KMS-11 (cell line): ENCODE measurements around the gene ZNF556.
"Not testable (repeated sequence)": the region's sequence is repeated elsewhere in the genome, so short reads cannot be mapped to it uniquely, and the experiment has no call there.

Experiments used
- H2AFZ ChIP-seq: fragments of 200-600 bp; sonication (generic); 2 replicates; pipeline ENCODE4 v1.6.1; 2016; ENCODE audit warnings: antibody characterized with exemption, mixed run types, low read depth
- H3K27ac ChIP-seq: fragments of 200-600 bp; sonication (generic); 2 replicates; pipeline ENCODE4 v1.6.1; 2016; ENCODE audit warnings: mild to moderate bottlenecking, mixed run types
- H3K27me3 ChIP-seq: fragments of 200-600 bp; sonication (generic); 2 replicates; pipeline ENCODE4 v1.6.1; 2017; ENCODE audit warnings: mild to moderate bottlenecking, low read depth, mixed run types, moderate library complexity; ENCODE audit not compliant: insufficient read depth
- H3K36me3 ChIP-seq: fragments of 200-600 bp; sonication (generic); 2 replicates; pipeline ENCODE4 v1.6.1; 2017; ENCODE audit warnings: mild to moderate bottlenecking, mixed run types; ENCODE audit not compliant: insufficient read depth
- H3K4me1 ChIP-seq: fragments of 200-600 bp; sonication (generic); 2 replicates; pipeline ENCODE4 v1.6.1; 2016; ENCODE audit warnings: mild to moderate bottlenecking, low read depth, mixed run types; ENCODE audit not compliant: poor library complexity, severe bottlenecking
- H3K4me2 ChIP-seq: fragments of 200-600 bp; sonication (generic); 2 replicates; pipeline ENCODE4 v1.7.0; 2016; ENCODE audit warnings: mild to moderate bottlenecking, mixed run types
- H3K4me3 ChIP-seq: fragments of 200-600 bp; sonication (generic); IDR thresholded peaks from 2 replicates; pipeline ENCODE4 v1.6.1; 2017; ENCODE audit warnings: low read depth, low read length, mixed read lengths; ENCODE audit not compliant: insufficient read depth
- H3K79me2 ChIP-seq: fragments of 200-600 bp; sonication (generic); 2 replicates; pipeline ENCODE4 v1.6.1; 2016; ENCODE audit warnings: low read depth, mixed run types; ENCODE audit not compliant: insufficient read depth
- H3K9ac ChIP-seq: fragments of 200-600 bp; sonication (generic); 2 replicates; pipeline ENCODE4 v1.6.1; 2016; ENCODE audit warnings: mild to moderate bottlenecking, mixed run types
- H4K20me1 ChIP-seq: fragments of 200-600 bp; sonication (generic); 2 replicates; pipeline ENCODE4 v1.6.1; 2016; ENCODE audit warnings: mild to moderate bottlenecking, mixed run types; ENCODE audit not compliant: insufficient read depth
- TF ChIP-seq, protein P1 (sequence below): fragments of 200-600 bp; sonication (generic); conservative IDR thresholded peaks from 2 replicates; pipeline ENCODE4 v1.6.1; 2017; ENCODE audit warnings: low read depth, mild to moderate bottlenecking, antibody characterized with exemption, low read length, moderate library complexity, mixed read lengths

The ZNF556 gene

DNA sequence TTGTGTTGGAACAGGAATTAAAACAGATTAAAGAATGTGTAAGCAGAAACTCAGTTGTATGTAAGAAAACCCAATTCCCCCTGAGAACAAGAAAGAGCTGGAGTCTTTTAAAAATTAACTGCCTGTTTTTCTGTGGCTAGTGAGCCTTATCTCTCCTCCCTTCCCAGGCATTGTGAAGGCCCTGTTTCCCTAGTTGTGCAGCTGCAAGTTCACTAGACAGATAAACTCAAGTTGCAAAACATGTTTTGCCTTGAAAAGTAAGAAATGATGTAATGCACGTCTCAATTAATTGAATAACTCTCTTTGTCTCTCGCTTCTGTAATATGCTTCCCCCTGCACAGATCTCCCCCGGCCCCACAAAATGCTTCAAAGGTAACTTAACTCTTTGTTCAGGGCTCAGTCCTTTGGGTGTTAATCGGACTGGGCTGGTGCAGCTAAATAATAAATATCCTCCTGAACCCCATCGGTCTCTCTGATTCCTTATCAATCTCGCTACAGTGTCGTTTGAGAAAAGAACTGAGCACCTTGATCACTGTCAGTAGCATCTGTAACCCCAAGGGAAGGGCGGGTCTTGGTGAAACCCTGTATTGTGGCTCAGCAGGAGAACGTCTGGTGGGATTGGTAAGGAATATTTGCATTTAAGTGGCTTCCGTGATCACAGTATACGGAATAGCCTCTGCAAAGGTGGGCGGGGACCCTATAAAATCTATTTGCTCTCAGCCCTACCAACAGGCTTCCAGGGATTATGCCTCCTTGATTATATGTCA, 1.6 kb upstream of the ZNF556 start:
- H3K4me1 ChIP-seq, result no peaks in the 10 kb centered on the region
- no peak overlapping the region for H3K4me3 ChIP-seq
- H4K20me1 ChIP-seq, result no peaks in the 10 kb centered on the region
- no peaks in the 10 kb centered on the region for H3K79me2 ChIP-seq
- no peak overlapping the region for H2AFZ ChIP-seq
- peaks cover 50% of the 10 kb centered on the region for H3K27me3 ChIP-seq
- no peak overlapping the region for H3K27ac ChIP-seq
- TF ChIP-seq, protein P1, sequence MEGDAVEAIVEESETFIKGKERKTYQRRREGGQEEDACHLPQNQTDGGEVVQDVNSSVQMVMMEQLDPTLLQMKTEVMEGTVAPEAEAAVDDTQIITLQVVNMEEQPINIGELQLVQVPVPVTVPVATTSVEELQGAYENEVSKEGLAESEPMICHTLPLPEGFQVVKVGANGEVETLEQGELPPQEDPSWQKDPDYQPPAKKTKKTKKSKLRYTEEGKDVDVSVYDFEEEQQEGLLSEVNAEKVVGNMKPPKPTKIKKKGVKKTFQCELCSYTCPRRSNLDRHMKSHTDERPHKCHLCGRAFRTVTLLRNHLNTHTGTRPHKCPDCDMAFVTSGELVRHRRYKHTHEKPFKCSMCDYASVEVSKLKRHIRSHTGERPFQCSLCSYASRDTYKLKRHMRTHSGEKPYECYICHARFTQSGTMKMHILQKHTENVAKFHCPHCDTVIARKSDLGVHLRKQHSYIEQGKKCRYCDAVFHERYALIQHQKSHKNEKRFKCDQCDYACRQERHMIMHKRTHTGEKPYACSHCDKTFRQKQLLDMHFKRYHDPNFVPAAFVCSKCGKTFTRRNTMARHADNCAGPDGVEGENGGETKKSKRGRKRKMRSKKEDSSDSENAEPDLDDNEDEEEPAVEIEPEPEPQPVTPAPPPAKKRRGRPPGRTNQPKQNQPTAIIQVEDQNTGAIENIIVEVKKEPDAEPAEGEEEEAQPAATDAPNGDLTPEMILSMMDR, result no peak
- no peaks in the 10 kb centered on the region for H3K36me3 ChIP-seq
- H3K9ac ChIP-seq, result no peak overlapping the region
- H3K4me2 ChIP-seq, result no peak overlapping the region

DNA sequence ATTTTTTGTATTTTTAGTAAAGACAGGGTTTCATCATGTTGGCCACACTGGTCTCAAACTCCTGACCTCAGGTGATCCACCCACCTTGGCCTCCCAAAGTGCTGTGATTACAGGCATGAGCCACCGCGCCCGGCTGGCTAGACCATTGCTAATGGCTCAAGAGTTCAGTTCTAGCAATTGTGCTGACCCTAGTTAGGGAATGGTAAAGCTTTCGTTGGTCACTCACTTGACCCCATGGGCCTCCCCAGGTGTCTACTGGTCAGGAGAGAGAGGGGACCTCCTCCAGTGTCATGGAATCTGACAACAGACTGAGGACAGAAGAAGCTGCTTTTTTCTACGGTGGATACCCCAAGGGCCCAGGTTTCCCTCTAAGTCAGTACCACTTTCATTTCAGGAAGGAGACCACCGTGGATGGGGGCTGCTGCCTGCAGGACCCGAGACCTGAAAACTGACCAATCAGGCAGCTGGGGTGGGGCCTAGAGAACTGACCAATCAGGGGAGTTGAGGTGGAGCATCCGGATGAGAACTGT, 575 bp upstream of the ZNF556 start:
- H3K4me3 ChIP-seq, result no peak overlapping the region
- no peak overlapping the region for H2AFZ ChIP-seq
- H3K27ac ChIP-seq, result no peak overlapping the region
- TF ChIP-seq, protein P1, result no peak
- H3K27me3 ChIP-seq, result peaks cover 42% of the 10 kb centered on the region
- H3K9ac ChIP-seq, result no peak overlapping the region
- H3K79me2 ChIP-seq, result no peaks in the 10 kb centered on the region
- H4K20me1 ChIP-seq, result no peaks in the 10 kb centered on the region
- H3K36me3 ChIP-seq, result no peaks in the 10 kb centered on the region
- no peak overlapping the region for H3K4me2 ChIP-seq
- H3K4me1 ChIP-seq, result no peaks in the 10 kb centered on the region

DNA sequence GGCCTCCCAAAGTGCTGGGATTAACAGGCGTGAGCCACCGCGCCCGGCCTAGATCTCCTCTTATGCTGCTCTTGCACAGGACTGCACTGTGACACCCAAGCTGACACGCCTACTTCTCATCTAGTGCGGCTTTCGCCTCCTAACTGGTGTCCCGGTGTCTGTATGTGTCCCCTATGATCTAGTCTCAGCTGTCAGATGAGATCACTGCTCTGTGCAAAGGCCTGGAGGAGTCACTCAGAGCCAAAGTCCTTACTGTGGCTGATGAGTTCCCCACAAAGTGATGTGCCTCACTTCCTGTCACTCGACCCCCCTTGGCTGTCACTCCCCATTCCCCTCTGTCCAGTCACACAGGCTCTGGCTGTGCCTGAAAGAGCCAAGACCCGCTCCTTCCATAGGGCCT, 2.5 kb downstream of the ZNF556 start:
- TF ChIP-seq, protein P1, result no peak
- Histone ChIP-seq H3K9ac (no peak overlapping the region), H3K4me1 (no peaks in the 10 kb centered on the region), H3K79me2 (no peaks in the 10 kb centered on the region), H2AFZ (no peak overlapping the region), H3K4me3 (no peak overlapping the region), H4K20me1 (no peaks in the 10 kb centered on the region), H3K36me3 (no peaks in the 10 kb centered on the region), H3K27me3 (peaks cover 25% of the 10 kb centered on the region), H3K4me2 (no peak overlapping the region), H3K27ac (no peak overlapping the region)

DNA sequence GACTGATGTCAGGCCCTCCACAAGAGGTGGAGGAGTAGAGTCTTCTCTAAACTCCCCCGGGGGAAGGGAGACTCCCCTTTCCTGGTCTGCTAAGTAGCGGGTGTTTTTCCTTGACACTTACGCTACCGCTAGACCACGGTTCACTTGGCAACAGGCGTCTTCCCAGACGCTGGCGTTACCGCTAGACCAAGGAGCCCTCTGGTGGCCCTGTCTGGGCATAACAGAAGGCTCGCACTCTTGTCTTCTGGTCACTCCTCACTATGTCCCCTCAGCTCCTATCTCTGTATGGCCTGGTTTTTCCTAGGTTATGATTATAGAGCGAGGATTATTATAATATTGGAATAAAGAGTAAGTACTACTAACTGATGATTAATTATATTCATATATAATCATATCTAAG, 5.0 kb downstream of the ZNF556 start:
- not testable (repeated sequence) for H3K36me3 ChIP-seq, H3K4me1 ChIP-seq, H3K4me3 ChIP-seq, H3K4me2 ChIP-seq, H3K79me2 ChIP-seq, H4K20me1 ChIP-seq, H2AFZ ChIP-seq, H3K27ac ChIP-seq, H3K9ac ChIP-seq
- H3K27me3 ChIP-seq, result peaks cover 19% of the 10 kb centered on the region; the same call in 1 of the 2 replicates
